Left lung (tissue), 10 donors: Measurements from ENCODE around the gene PPARA. TPM values are rescaled to one million over a fixed set of nuclear protein-coding genes. Genes with fewer than 3 reads are reported as not detected.

ENCODE experiments used
- ATAC-seq: fragments of 200-7000 bp; cut with Tn5 transposase; one replicate; pipeline ENCODE4 v1.9.1; 2020; ENCODE audit warnings: moderate library complexity
- DNase-seq, 4 donors: peaks; one replicate each; pipeline ENCODE4 v3.0.0-alpha.2; 2013 to 2020
- H3K27ac ChIP-seq, 2 donors: fragments of 200-600 bp; sonication (generic) in 1 of 2; one replicate each; pipeline versions ENCODE4 v1.5.0 to v1.8.0; 2020 to 2021
- H3K27me3 ChIP-seq, 2 donors: fragments of 200-600 bp; sonication (generic) in 1 of 2; one replicate each; pipeline versions ENCODE4 v1.5.0 to v1.8.0; 2020 to 2021
- H3K36me3 ChIP-seq, 2 donors: fragments of 200-600 bp; sonication (generic) in 1 of 2; one replicate each; pipeline versions ENCODE4 v1.5.0 to v1.8.0; 2020 to 2021
- H3K4me1 ChIP-seq, 2 donors: fragments of 200-600 bp; one replicate each; pipeline ENCODE4 v1.8.0; 2021
- H3K4me3 ChIP-seq, 2 donors: fragments of 200-600 bp; sonication (generic) in 1 of 2; one replicate each; pipeline versions ENCODE4 v1.5.0 to v1.8.0; 2020 to 2021; ENCODE audit warnings: mild to moderate bottlenecking in 1 of 2
- H3K9me3 ChIP-seq, 2 donors: fragments of 200-600 bp; sonication (generic) in 1 of 2; one replicate each; pipeline versions ENCODE4 v1.5.0 to v1.8.0; 2020 to 2021
- CTCF ChIP-seq, 2 donors: fragments of 200-600 bp; sonication (generic) in 1 of 2; IDR thresholded peaks; one replicate each; pipeline versions ENCODE4 v1.5.0 to v1.8.0; 2021; ENCODE audit warnings: antibody characterized with exemption in 2 of 2
- intact Hi-C, 2 donors: fragments of 100-400 bp; cut with DNase I; formaldehyde crosslinking; loops; one replicate each; pipeline versions ENCODE4 v1.11.2 to v1.14.2; 2022
- polyA plus RNA-seq, 6 donors: library from polyadenylated mRNA; unstranded; fragments of 120-200 nt; gene quantifications; one replicate each; pipeline ENCODE4 v1.2.1, GENCODE V29; 2013; ENCODE audit not compliant: insufficient read length in 6 of 6
- total RNA-seq, 2 donors: library from RNA; stranded (reverse); fragmentation: NEBNext Ultra II Directional; extraction: Animal tissue kit (Norgen Biotek cat#: 25700); gene quantifications; one replicate each; pipeline ENCODE4 v1.2.1, GENCODE V29; 2021
- donor health status: DM: no; HTN: yes; CAD: no.
- donor health status: DM: no; HTN: no; CAD: no.

PPARA gene
- total and polyA plus RNA-seq, 8 donors, result 13.8 to 22.3 (median 15.8) TPM

GRCh38 chr22:46125816-46126765, 24.2 kb upstream of the PPARA start:
- Histone ChIP-seq H3K4me1 (peaks cover 9 to 25% of the 10 kb centered on the region in 2 donors), H3K9me3 (no peaks in the 10 kb centered on the region), H3K27ac (no peak overlapping the region), H3K27me3 (no peaks in the 10 kb centered on the region), H3K4me3 (no peak overlapping the region), H3K36me3 (no peaks in the 10 kb centered on the region)
- intact Hi-C loops, result loop anchor here in 1 of 2 donors (10.0 kb wide), 1 partner anchor 179 kb away; no protein-coding TSS in a partner anchor
- DNase-seq (no peak), ATAC-seq (no peak)
- no peak for TF ChIP-seq CTCF (IDR thresholded peaks at IDR 0.05)

- no peaks in the 10 kb centered on the region for H3K36me3 ChIP-seq
- no peaks in the 10 kb centered on the region for H3K27me3 ChIP-seq
- H3K9me3 ChIP-seq, result no peaks in the 10 kb centered on the region
- H3K4me3 ChIP-seq, result no peak overlapping the region
- intact Hi-C loops, result loop anchor here in 1 of 2 donors (10.0 kb wide), 1 partner anchor 178 kb away; no protein-coding TSS in a partner anchor
- DNase-seq (no peak), ATAC-seq (no peak)
- H3K27ac ChIP-seq, result no peak overlapping the region
- TF ChIP-seq CTCF (IDR thresholded peaks at IDR 0.05), result no peak
- H3K4me1 ChIP-seq, result peaks cover 9 to 25% of the 10 kb centered on the region in 2 donors
Observed at GRCh38 chr22:46126853-46127385, 23.4 kb upstream of the PPARA start.

GRCh38 chr22:46127556-46127955, 22.8 kb upstream of the PPARA start:
- no peak for DNase-seq
- H3K9me3 ChIP-seq, result no peaks in the 10 kb centered on the region
- no peaks in the 10 kb centered on the region for H3K27me3 ChIP-seq
- H3K4me1 ChIP-seq, result peaks cover 7 to 21% of the 10 kb centered on the region in 2 donors
- no peak overlapping the region for H3K4me3 ChIP-seq
- TF ChIP-seq CTCF (IDR thresholded peaks at IDR 0.05), result no peak
- no peaks in the 10 kb centered on the region for H3K36me3 ChIP-seq
- intact Hi-C loops, result loop anchor here in 1 of 2 donors (10.0 kb wide), 1 partner anchor 177 kb away; no protein-coding TSS in a partner anchor
- no peak overlapping the region for H3K27ac ChIP-seq
- ATAC-seq, result no peak

- no peak for DNase-seq
- Histone ChIP-seq H3K27ac (no peak overlapping the region), H3K4me3 (no peak overlapping the region), H3K9me3 (no peaks in the 10 kb centered on the region), H3K36me3 (no peaks in the 10 kb centered on the region), H3K4me1 (peaks cover 4 to 17% of the 10 kb centered on the region in 2 donors), H3K27me3 (no peaks in the 10 kb centered on the region)
- no peak for TF ChIP-seq CTCF (IDR thresholded peaks at IDR 0.05)
- intact Hi-C loops, result loop anchor here in 1 of 2 donors (10.0 kb wide), 1 partner anchor 176 kb away; no protein-coding TSS in a partner anchor
- ATAC-seq, result no peak
Observed at GRCh38 chr22:46128606-46129005, 21.7 kb upstream of the PPARA start.
